Neutrophil (primary cell): Measurements from ENCODE around the gene GGTLC1.
"Not testable (repeated sequence)": the region's sequence is repeated elsewhere in the genome, so short reads cannot be mapped to it uniquely, and the experiment has no call there.

Experiments used
- H3K27ac ChIP-seq: fragments of 200-600 bp; sonication (generic); 2 replicates; pipeline ENCODE4 v1.5.1; 2016; ENCODE audit warnings: mild to moderate bottlenecking, moderate library complexity
- H3K27me3 ChIP-seq: fragments of 200-600 bp; sonication (generic); 2 replicates; pipeline ENCODE4 v1.6.0; 2016; ENCODE audit warnings: mild to moderate bottlenecking
- H3K36me3 ChIP-seq: fragments of 200-600 bp; sonication (generic); 2 replicates; pipeline ENCODE4 v1.5.1; 2017
- H3K4me1 ChIP-seq, 2 experiments: fragments of 200-600 bp in 1 of 2; sonication (generic) in 1 of 2; 1 replicate in 1 of 2; 2 replicates in 1 of 2; pipeline versions ENCODE4 v1.5.1 to v1.6.1; 2013 to 2016; ENCODE audit warnings: low read depth in 1 of 2, low read length in 1 of 2, mild to moderate bottlenecking in 1 of 2, moderate library complexity in 1 of 2; ENCODE audit not compliant: control insufficient read depth in 1 of 2, insufficient read depth in 1 of 2
- H3K4me3 ChIP-seq, 2 experiments: fragments of 200-600 bp in 1 of 2; sonication (generic) in 1 of 2; 1 replicate in 1 of 2; 2 replicates in 1 of 2; pipeline ENCODE4 v1.5.1; 2013 to 2016; ENCODE audit warnings: low read depth in 1 of 2, low read length in 1 of 2, mild to moderate bottlenecking in 1 of 2, moderate library complexity in 1 of 2
- H3K9me3 ChIP-seq: fragments of 200-600 bp; sonication (generic); 2 replicates; pipeline ENCODE4 v1.5.1; 2016
- CTCF ChIP-seq: fragments of 200-600 bp; sonication (generic); IDR thresholded peaks from 2 replicates; pipeline ENCODE4 v1.5.1; 2016; ENCODE audit warnings: antibody characterized with exemption

Gene GGTLC1

GRCh38 chr20:23978457-23978856 lies 10.1 kb downstream of the GGTLC1 start:
- not testable (repeated sequence) for H3K27me3 ChIP-seq, H3K36me3 ChIP-seq, H3K9me3 ChIP-seq, H3K4me3 ChIP-seq, H3K4me1 ChIP-seq, H3K27ac ChIP-seq

GRCh38 chr20:23974966-23975365 lies 13.6 kb downstream of the GGTLC1 start:
- Histone ChIP-seq H3K4me3 (no peak overlapping the region), H3K9me3 (no peaks in the 10 kb centered on the region), H3K27ac (no peak overlapping the region), H3K36me3 (no peaks in the 10 kb centered on the region), H3K27me3 (no peaks in the 10 kb centered on the region), H3K4me1 (no peaks in the 10 kb centered on the region)
- TF ChIP-seq CTCF: no peak

DNA sequence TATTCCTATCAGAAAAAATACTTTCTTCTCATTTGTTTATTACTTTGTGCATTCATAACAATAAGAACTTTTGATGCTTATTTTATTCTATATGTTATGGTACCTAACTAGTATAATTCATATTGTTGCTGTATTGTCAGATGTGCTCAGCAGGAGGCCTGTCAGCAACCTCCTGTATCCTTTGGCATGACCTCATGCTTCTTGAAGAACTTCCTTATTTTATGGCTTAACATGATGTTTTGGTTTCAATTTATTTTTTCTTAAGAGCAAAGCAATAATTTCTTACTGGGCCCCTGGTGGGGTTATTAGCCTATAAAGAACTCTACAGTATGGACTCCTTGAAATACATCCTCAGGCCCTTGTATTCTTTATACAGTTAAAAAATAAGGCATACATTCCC lies 17.3 kb downstream of the GGTLC1 start:
- no peak for TF ChIP-seq CTCF
- no peaks in the 10 kb centered on the region for H3K9me3 ChIP-seq
- H3K27ac ChIP-seq: no peak overlapping the region
- H3K27me3 ChIP-seq: no peaks in the 10 kb centered on the region
- H3K4me1 ChIP-seq: no peaks in the 10 kb centered on the region
- H3K4me3 ChIP-seq: no peak overlapping the region
- no peaks in the 10 kb centered on the region for H3K36me3 ChIP-seq

DNA sequence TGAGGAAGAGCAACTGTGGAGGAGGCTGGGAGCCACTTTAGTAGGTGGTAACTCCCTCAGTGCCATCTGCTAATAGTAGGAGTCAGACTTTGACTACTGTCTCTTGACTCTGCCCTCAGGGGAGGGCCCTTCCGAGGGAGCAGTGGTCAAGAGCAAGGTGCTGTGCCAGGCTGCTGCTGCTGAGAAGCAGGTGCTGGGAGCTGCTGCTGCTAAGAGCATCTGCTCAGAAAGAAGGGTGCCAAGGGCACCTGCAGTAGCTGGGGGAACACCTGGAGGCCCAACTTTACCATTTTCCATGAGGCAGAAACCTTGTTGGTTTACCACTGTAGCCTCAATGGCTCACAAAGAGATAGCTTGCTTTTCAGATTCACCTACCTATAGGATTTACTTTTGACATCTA lies 18.5 kb downstream of the GGTLC1 start:
- H3K4me1 ChIP-seq: no peaks in the 10 kb centered on the region
- no peaks in the 10 kb centered on the region for H3K9me3 ChIP-seq
- TF ChIP-seq CTCF: no peak
- H3K4me3 ChIP-seq: no peak overlapping the region
- H3K27me3 ChIP-seq: no peaks in the 10 kb centered on the region
- no peak overlapping the region for H3K27ac ChIP-seq
- H3K36me3 ChIP-seq: no peaks in the 10 kb centered on the region

GRCh38 chr20:23967616-23967979 lies 21.0 kb downstream of the GGTLC1 start:
- Histone ChIP-seq H3K27me3 (no peaks in the 10 kb centered on the region), H3K4me1 (no peaks in the 10 kb centered on the region), H3K4me3 (no peak overlapping the region), H3K36me3 (no peaks in the 10 kb centered on the region), H3K9me3 (no peaks in the 10 kb centered on the region), H3K27ac (no peak overlapping the region)
- TF ChIP-seq CTCF: no peak

GRCh38 chr20:23966927-23967615 lies 21.5 kb downstream of the GGTLC1 start:
- TF ChIP-seq CTCF: no peak
- Histone ChIP-seq H3K27me3 (no peaks in the 10 kb centered on the region), H3K4me1 (no peaks in the 10 kb centered on the region), H3K9me3 (no peaks in the 10 kb centered on the region), H3K36me3 (no peaks in the 10 kb centered on the region), H3K4me3 (no peak overlapping the region), H3K27ac (no peak overlapping the region)
